Measurements from ENCODE around the gene EIF3M.
"Not testable (repeated sequence)": the region's sequence is repeated elsewhere in the genome, so short reads cannot be mapped to it uniquely, and the experiment has no call there.

EIF3M gene

DNA sequence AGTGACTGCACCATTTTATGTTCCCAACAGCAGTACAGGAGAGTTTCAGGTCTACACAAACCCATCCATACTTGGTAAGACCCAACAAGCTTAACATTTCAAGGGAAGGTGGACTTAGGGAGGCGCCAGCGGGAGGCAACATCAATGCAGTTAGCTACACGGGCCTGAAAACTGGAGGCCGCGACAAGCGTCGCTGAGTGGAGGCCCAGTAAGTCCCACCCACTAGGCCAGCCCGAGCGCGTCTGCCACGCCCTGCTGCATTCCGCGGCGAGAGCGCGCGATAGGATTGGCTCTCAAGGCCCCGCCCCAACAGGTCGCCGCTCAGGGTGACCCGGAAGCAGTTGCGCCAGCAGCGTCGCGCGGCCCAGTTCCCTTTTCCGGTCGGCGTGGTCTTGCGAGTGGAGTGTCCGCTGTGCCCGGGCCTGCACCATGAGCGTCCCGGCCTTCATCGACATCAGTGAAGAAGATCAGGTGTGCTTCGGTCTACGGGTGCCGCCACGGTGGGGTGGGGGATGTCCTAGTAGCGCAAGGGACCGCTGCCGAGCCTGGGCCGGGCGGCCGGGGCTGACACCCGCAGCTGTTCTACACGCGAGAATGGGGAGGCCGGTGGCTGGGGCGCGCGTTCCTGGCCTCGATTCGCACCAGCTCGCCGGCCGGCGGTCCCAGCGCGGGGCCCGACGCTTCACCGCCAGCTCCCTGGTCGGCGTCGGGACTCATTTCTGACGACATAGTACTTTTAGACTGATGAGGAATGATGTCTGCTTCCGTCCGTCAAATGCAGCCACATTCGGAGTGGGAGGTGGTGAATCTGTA, at the start of gene EIF3M:
Gene EIF3M, plus strand, starts transcription at position 373 of the 813 bp plus-strand sequence. Its CDS starts 57 bp downstream, at position 430.
- DNase-seq = peak; percentile 99

DNA sequence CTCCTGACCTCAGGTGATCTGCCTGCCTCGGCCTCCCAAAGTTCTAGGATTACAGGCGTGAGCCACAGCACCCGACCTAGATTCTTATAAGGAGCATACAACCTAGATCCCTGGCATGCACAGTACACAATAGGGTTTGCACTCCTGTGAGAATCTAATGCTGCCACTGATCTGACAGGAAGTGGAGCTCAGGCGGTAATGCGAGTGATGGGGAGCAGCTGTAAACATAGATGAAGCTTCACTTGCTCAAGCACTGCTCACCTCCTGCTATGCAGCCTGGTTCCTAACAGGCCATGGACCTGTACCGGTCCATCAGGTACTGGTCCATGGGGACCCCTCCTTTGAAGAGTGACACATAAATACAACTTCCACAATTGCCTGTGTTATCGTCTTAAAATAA, 44.8 kb upstream of the EIF3M start:
- DNase-seq = no peak

DNA sequence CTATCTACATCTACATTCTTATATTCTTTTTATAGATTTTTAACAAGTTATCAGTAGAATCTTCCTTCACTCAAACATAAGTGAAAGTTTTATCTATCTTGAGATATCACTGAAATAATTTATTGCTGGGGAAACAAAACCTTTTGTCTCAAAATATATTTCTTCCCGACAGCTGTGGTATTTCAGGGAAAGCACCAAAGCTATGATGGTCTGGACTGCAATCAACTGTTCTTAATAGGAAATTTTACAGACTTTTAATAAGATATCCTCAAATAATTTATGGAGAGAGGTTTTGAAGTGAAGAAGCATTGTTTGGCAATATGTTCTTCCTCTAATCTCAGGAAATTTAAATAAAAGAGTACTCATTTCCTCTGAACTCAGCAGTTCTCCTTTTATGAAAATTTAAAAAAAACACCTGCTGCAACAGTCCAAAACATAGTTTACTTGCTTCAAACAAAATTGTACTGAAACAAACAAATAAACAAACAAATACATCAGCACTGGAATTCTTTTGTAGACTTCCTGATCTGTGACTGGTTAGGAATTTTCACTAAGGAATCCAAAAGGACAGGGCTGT, 33.9 kb upstream of the EIF3M start:
- peak; percentile 33 for DNase-seq

DNA sequence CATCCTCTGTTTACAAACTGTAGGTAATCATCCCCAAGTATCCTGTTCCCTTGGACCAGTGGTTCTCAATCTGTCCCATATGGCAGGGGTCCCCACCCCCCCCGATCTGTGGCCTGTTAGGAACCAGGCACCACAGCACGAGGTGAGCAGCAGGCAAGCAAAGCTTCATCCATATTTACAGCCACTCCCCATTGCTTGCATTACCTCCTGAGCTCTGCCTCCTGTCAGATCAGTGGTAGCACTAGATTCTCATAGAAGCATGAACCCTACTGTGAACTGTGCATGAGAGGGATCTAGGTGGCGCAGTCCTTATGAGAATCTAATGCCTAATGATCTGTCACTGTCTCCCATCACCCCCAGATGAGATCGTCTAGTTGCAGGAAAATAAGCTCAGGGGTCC, 33.4 kb upstream of the EIF3M start:
- DNase-seq = no peak

DNA sequence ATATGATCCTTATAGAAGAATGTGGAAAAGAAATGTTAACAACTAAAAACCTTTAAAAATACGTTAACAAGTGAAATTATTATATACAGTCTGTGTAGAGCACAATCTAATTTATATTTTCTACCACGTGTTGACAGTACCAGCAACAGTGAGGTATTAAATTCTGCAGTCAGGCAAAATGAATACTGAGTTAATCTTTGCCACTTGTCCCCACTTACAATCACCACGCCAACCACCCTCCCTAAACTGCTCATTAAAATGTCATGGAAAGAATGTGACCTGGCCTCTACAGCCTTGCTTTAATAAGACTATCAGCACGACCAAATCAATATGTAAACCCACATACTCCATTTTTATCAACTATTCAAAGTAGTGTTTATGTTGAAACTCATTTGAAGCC, 28.5 kb upstream of the EIF3M start:
- DNase-seq = no peak

DNA sequence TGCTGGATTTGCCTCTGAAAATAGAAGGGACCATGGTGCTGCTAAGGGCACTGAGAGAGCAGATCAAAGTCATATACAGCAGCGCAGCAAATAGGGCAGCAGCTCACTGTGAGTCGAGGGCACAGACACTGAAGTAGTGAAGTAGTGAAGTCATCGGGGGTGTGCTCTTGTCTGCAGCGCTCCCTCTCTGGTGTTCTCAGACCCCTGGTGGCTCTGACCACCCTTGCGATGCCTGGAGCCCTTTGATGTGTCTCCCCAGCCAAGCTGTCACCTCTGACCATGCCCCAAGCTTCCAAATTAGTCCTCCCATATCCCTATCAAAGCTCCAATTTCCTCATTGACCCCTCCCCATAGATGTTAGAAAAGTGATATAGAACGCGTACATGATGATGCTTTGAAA, 27.7 kb upstream of the EIF3M start:
- no peak for DNase-seq

DNA sequence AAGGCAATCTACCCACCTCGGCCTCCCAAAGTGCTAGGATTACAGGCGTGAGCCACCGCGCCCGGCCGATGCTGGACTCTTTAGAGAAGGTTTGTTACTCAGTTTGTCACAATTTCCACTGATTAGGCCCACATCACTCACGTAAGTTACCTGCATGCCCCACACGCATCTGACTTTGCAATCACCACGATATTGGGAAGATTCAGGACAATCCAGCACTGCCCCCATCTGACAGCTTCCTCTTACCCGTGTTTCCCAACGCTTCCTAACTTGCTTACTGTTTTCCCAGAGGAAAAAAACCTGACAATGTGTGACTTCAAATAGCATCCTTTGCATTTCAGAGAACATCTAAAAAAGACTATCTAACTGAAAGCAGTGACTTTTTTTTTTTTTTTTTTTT, 21.8 kb upstream of the EIF3M start:
- no peak for DNase-seq

DNA sequence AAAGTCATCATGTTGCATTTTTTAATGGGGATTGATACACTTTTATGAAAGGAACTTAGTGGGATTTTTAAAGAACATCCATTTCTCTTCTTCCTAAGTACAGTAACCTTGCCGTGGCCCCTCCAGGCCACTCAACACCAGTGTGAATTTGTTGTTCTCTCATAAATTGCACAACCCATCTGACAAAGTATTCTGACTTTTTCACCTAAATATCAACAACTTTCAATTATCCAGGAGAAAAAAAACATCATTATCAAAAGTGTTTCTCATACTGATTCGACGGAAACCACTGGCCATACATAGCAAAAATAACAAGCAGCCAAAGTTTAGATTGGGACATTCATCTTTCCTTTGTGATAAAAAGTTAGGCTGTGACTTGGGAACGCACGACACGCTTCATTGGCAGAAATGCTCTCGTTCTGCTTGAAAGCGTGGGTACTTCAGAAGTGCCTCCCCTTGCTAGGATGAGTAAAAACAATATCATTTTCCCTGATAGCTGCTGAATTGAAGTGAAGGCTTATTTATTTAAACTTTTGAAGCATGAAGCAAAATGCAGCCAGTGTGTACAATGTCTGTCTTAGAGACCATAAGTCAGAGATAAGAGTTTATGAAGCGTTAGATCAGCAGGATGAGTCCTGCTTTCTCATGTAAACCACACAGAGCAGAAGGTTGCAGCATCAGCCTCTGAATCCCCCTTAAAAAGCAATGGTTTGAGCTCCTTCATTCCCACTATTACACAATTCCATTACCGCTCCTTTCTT, 20.6 kb upstream of the EIF3M start:
- DNase-seq = no peak

DNA sequence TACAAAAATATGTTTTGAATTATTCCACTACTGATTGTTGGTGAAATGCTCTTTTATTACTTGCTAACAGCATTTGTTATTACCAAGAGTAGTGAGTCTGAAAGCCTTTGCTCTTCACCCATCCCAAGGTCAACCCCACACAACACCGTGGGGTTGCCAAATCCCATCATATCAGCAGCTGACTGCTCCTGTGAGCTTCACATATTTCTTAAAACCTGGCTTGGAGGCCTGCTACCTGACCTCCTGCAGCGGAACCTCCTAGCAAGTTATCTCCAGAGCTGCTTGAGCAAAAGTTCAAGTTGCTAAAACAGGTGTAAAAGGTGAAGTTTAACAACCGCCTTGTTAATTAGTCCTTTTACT, 20.1 kb upstream of the EIF3M start:
- DNase-seq = no peak

DNA sequence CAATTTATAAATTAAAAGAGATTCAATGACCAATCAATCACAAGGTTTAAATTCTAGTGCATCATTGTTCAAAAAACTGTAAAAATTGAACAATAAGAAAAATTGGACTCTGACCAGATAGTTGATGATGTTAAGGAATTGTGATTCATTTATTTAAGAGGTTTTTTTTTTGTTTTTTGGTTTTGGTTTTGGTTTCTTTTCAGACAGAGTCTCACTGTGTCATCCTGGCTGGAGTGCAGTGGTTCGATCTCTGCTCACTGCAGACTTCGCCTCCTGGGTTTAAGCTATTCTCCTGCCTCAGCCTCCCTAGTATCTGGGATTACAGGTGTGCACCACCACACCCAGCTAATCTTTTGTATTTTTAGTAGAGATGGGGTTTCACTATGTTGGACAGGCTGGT, 17.1 kb upstream of the EIF3M start:
- no peak for DNase-seq

DNA sequence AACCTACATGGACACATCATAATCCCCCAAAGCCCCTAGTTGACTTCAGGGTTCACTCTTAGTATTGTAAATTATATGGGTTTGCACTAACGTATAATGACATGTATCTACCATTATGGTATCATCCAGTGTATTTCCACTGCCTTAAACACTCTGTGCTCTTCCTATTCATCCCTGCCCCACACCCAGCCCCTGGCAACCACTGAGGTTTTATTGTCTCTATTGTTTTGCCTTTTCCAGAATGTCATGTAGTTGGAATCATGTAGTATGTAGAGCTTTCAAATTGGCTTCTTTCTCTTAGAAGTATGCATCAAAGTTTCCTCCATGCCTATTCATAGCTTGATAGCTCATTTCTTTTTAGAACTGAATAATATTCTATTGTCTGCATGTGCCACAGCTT, 16.5 kb upstream of the EIF3M start:
- DNase-seq = no peak

DNA sequence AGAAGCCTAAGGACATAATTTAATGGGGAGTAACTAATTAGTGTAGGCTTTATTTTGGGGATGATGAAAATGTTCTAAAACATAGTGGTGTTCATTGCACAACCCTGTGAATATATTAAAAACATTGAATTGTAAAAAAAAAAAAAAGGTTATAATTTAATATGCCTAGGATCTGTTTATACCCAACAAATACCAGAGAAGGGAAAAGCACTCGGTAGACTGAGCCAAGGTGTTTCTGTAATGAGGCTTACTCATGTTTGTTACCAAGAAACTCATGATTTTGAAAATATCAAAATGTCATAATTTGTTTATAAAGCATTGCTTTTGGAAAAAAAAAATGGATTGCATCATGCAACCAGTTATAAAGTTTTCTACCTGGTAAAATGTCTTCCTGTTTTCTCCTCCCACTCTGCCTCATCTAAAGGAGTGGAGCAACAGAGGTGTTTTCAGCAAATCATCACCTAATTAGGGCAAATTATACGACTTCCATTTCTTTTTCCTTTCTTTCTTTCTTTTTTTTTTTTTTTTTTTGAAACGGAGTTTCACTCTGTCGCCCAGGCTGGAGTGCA, 14.2 kb upstream of the EIF3M start:
- no peak for DNase-seq

DNA sequence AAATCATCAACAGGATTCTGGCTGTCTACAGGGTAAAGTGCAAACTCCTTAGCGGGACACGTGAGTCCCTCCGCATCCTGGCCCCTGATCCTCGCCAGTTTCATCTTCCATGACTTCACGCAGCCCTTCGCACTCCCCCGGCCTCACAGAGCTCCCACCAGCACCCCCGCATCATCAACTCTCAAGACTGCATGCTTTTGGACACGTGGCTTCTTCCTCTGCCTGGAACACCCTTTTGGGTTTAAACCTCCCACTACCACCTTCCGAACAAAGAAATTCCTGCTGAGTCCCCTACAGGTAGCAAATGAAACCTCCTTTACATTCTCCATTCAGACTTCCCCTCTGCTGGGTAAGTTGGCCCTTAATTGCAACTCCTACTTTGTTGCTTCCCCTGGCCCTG, 12.6 kb upstream of the EIF3M start:
- DNase-seq = no peak

DNA sequence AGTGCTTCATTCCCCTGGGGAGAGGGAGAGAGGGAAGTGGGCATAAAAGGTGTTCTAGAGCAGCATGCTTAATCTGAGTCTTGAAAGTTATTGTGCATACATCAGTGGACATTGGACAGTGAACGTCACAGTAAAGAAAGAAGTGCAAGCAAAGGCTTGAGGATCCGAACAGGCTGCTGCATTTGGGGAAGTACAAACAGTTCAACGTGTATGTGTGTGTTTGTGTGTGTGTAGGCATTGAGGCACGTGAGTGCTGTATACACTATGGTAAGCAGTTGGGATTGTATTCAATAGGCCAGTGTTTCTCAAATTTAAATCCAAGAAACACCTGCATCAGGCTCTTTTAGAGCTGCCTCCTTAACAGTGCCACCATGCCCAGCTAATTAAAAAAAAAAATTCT, 10.4 kb upstream of the EIF3M start:
- no peak for DNase-seq

DNA sequence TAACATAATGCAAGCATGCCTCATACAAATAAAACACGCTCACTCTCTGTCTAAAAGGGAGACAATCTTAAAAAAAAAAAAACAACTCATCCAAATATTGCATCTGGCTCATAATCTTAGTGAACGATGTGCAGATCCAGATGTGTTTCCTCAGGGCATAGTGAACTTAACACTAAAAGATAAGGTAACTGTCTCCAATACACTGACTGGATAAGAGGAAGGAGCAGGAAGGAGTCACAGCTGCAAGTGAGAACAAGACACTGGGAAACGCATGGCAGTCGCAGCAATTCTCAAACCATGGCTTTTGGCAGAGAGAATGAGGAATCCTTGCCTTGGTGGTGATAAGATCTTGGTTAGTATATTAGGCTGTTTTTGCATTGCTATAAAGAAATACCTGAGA, 9.2 kb upstream of the EIF3M start:
- no peak for DNase-seq

DNA sequence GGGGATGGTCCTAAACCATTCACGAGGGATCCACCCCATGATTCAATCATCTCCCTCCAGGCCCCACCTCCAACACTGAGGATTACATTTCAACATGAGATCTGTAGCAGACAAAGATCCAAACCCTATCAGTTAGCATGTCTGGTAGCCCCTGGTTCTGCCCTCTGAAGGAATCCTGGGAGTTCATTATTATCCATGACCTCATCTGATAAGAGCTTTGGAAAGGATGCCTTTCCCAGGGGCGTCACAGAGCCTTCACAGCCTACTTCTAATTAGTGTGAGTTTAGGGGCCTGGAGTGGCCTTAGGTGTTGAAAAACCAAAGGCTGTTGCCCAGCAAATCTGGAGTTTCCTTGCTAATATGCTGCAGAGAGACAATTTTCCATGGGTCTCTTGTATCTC, 8.6 kb upstream of the EIF3M start:
- DNase-seq = no peak

DNA sequence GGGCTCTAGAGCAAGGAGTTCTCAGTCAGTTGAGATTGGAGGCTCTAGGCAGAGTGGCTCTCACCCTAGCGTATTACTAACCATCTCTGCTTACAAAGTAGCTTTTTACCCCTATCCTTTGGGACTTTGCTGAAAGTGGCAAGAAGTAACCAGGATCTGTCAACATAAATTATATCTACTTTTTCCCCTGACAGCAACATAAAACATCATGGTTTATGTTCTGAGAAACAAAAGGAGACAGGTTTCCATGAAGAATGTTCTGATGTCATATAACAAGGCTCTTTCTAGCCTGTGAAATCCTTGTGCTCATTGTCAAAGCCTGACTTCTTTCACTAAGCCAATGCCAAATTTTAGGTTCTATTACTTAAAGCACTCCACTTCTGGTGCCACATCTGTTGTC, 7.2 kb upstream of the EIF3M start:
- no peak for DNase-seq

DNA sequence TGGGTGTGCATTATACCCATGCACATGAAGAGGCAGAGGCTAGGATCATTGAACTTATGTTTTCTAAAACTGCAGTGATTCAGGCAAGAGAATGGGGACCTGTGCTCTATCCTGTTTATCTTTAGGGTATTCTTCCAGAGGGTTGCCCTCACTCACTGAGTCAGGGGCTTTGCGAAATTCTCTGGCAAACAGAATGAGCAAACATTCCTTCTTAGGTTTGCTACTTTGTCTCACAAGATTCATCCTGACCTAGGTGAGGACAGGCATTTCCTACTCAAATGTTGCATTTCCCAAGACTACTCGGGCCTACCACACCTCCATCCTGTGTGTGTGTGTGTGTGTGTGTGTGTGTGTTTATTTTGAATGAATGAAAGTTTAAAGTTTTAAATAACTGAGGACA, 2.7 kb upstream of the EIF3M start:
- no peak for DNase-seq

DNA sequence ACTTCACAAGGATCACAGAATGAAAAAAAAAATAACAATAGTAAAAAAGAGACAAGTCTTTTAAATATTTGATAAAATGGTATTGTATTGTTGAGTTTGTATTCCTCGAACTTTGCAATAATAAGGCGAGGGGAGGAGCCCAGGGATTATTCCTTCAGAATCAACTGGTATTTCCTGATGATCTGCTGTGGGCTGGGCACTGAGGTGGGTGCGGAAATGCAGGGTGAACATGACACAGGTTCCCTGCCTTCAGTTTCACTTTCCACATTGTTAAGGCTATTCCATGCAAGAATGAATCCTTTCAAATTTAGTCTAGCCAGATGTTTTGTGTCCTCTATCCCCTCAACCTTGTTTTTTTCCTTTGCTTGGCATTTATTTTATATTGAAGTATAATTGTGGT, 2.1 kb upstream of the EIF3M start:
- no peak for DNase-seq

DNA sequence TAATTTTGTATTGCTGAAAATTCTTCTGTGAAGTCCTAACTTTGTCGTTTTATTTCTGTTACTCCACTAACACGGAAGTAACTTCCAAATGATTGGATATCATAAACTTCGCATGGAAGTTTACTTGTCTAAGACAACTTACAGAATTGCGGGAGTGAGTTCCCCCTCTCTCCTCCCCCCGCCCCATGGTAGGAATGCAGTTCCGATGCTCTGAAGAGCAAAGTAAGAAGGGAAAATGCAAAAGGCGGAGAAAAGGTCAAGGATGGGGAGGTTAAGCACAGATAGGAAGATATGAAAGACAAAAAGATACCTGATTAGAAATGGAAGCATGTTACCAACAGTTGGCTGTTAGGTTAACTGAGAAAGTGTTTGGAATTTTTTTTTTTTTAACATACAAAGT, 1.3 kb downstream of the EIF3M start:
- DNase-seq = no peak

DNA sequence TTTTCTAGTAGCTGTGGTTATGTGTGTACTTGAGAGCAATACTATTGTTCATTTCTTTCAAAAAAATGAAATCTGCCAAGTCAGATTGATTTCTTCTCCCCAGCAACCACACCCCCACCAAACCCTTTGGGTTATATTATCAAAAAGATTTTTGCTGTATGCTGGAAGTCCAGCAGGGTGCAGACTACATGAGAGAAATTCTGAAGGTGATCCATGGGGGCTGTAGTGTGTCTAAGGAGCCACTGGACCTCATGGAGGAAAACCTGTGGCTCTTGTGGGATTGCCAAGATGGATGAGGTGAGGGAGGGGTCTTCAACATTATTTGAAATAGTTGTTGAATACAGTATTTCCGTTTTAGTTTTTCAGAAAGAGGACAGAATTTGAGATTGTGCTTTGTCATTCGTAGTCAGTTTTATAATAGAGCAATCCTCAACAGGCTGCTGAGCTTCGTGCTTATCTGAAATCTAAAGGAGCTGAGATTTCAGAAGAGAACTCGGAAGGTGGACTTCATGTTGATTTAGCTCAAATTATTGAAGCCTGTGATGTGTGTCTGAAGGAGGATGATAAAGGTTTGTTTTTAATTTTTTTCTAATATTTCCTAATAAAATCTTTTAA, 3.1 kb downstream of the EIF3M start:
- DNase-seq = peak; percentile 77

DNA sequence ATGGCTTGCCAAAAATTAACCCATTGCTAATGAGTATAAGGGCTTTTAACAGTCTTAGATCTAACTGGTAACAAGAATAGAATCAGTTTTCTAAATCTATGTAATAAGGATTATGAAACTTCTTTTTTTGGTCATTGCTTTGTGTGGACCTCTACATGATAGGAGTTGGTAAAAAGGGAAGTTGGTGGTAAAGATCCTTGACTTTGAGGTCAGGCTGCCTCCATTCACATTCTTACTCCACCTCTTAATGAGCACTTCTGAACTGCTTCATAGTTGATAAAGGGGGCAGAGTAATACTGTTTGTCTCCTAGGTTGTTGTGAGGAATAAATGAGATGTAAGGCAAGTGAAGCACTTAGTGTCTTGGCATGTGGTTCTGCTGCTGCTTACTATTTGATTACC, 10.6 kb downstream of the EIF3M start:
- peak; percentile 90 for DNase-seq

DNA sequence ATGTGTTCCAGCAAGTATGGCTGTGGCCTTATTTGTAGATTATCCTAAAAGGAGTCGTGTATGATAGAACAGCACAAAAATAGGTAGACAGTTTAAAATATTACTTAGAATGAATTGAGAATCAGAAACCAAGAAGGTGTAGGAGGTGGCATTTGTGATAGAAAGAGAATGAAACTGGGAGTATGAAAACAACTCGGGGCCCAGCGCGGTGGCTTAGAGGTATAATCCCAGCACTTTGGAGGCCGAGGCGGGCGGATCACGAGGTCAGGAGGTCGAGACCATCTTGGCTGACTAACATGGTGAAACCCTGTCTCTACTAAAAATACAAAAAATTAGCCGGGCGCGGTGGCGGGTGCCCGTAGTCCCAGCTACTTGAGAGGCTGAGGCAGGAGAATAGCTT, 12.5 kb downstream of the EIF3M start:
- not testable (repeated sequence) for DNase-seq

Data from hematopoietic multipotent progenitor cell treated with erythropoietin and hydrocortisone succinate and interleukin-3 and kit ligand, for 4 days (in vitro differentiated cells).